BLaER1 (cell line): ENCODE measurements around the gene BMP7.
"Not testable (repeated sequence)": the region's sequence is repeated elsewhere in the genome, so short reads cannot be mapped to it uniquely, and the experiment has no call there.

Experiments
- H3K27ac ChIP-seq: shearing (Covaris generic); formaldehyde crosslinking; 2 replicates; pipeline ENCODE4 v1.8.1; 2022
- H3K27me3 ChIP-seq: shearing (Covaris generic); formaldehyde crosslinking; 2 replicates; pipeline ENCODE4 v1.8.1; 2022
- H3K36me3 ChIP-seq: shearing (Covaris generic); formaldehyde crosslinking; 2 replicates; pipeline ENCODE4 v1.8.1; 2022
- H3K4me1 ChIP-seq: shearing (Covaris generic); formaldehyde crosslinking; 2 replicates; pipeline ENCODE4 v1.8.1; 2022
- H3K4me2 ChIP-seq: shearing (Covaris generic); formaldehyde crosslinking; 2 replicates; pipeline ENCODE4 v1.8.1; 2022
- H3K4me3 ChIP-seq: shearing (Covaris generic); formaldehyde crosslinking; 2 replicates; pipeline ENCODE4 v1.8.1; 2022
- H3K9ac ChIP-seq: shearing (Covaris generic); formaldehyde crosslinking; 2 replicates; pipeline ENCODE4 v1.8.1; 2022
- H3K9me3 ChIP-seq: shearing (Covaris generic); formaldehyde crosslinking; 2 replicates; pipeline ENCODE4 v1.8.1; 2022
- H4K20me1 ChIP-seq: shearing (Covaris generic); formaldehyde crosslinking; 2 replicates; pipeline ENCODE4 v1.8.1; 2022
- Cebpa-rat ChIP-seq: shearing (Covaris generic); IDR thresholded peaks from 2 replicates; pipeline ENCODE4 v1.8.1; 2022

BMP7 gene

DNA sequence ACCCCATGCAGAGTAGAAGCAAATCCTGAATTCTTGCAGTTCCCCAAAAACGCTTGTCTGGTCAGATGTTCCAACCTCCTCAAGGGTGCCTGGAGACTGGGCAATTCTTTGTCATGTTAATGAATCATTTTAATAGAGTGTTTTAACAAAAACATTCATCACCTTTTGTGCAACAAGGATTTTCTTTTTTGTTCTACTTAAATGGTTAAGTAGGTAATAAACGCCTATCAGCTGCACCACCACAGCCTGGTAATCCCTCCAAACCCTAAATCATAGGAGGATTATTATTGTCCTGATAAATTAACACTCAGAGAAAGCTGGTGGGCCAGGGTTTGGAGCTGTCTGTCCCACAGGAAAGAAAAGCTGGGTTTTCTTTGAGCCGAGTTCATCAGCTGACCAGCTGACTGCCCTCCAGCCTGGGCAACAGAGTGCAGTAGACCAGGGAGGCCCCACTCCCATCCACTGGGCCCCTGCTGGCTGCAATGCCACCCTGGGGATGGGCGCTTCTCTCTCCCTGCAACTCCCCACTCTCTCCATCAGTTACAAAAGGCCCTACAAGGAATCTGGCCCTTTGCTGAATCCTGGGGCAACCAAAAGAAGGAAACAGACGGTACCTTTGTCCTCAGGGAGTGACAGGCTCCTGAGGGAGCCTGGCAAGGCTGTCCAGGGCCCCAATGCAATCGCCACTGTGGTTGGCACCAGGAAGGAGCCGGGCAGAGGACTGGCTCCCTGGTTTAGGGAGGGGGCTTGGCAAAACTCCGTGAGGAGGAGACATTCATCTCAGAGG, 23.1 kb upstream of the BMP7 start:
- H3K9ac ChIP-seq, result no peak overlapping the region
- no peak overlapping the region for H3K4me2 ChIP-seq
- no peak for TF ChIP-seq Cebpa-rat
- peaks cover 26% of the 10 kb centered on the region for H3K4me1 ChIP-seq
- H3K4me3 ChIP-seq, result no peak overlapping the region
- H3K36me3 ChIP-seq, result no peaks in the 10 kb centered on the region
- H3K27me3 ChIP-seq, result no peaks in the 10 kb centered on the region
- H3K27ac ChIP-seq, result no peak overlapping the region
- no peaks in the 10 kb centered on the region for H3K9me3 ChIP-seq
- no peaks in the 10 kb centered on the region for H4K20me1 ChIP-seq

DNA sequence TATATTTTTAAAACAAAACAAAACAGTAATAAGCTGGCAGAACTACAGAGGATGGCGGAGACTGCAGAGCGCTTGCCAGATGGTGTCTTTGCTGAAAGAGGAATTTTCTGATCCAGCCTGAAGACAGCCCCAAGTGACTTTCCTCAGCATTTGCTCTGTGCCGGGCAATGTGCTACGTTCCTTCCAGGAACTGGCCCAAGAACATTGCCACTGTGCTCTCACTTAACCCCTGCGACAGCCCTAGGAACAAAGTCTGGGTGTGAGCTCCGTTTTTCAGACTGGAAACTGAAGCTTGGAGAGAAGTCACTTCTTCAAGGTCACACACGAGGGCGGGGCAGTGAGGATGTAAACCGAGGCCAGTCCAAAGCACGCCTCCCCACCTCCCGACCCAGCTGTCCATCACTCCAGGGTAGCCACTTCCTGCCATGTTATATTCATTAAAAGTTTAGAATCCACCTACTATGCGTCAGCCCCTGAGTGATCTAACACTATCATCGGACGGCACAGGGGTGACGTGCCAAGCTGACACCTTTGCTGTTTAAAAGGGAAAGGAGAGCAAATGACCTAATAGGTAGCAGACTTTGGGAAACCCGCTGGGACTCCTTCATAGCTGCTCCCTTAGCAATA, 22.3 kb upstream of the BMP7 start:
- TF ChIP-seq Cebpa-rat, result no peak
- Histone ChIP-seq H3K4me3 (no peak overlapping the region), H3K4me2 (no peak overlapping the region), H3K4me1 (peaks cover 34% of the 10 kb centered on the region), H4K20me1 (no peaks in the 10 kb centered on the region), H3K9ac (no peak overlapping the region), H3K9me3 (no peaks in the 10 kb centered on the region), H3K27ac (no peak overlapping the region), H3K27me3 (no peaks in the 10 kb centered on the region), H3K36me3 (no peaks in the 10 kb centered on the region)

DNA sequence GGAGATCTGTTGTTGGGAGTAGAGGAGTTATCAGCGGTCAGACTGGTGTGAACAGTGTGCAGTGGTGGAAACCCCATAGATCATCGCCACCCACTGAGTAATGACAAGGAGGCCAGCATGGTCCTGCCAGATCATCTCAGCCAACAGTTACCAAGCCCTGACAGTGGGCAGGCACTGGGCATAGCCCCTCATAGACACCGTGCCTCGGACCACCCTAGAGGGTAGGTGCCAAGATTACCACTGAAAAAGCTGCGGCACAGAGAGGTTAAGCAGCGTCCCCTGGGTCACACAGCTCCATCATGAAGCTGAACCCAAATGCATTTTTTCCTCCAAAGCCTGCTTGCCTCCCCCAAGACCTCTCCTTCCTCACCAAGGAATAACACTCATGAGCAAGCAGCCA, 21.5 kb upstream of the BMP7 start:
- Histone ChIP-seq H3K4me1 (peaks cover 43% of the 10 kb centered on the region), H3K4me3 (no peak overlapping the region), H3K4me2 (no peak overlapping the region), H3K9ac (no peak overlapping the region), H3K9me3 (no peaks in the 10 kb centered on the region), H3K36me3 (no peaks in the 10 kb centered on the region), H3K27me3 (no peaks in the 10 kb centered on the region), H4K20me1 (no peaks in the 10 kb centered on the region), H3K27ac (no peak overlapping the region)
- TF ChIP-seq Cebpa-rat, result no peak

DNA sequence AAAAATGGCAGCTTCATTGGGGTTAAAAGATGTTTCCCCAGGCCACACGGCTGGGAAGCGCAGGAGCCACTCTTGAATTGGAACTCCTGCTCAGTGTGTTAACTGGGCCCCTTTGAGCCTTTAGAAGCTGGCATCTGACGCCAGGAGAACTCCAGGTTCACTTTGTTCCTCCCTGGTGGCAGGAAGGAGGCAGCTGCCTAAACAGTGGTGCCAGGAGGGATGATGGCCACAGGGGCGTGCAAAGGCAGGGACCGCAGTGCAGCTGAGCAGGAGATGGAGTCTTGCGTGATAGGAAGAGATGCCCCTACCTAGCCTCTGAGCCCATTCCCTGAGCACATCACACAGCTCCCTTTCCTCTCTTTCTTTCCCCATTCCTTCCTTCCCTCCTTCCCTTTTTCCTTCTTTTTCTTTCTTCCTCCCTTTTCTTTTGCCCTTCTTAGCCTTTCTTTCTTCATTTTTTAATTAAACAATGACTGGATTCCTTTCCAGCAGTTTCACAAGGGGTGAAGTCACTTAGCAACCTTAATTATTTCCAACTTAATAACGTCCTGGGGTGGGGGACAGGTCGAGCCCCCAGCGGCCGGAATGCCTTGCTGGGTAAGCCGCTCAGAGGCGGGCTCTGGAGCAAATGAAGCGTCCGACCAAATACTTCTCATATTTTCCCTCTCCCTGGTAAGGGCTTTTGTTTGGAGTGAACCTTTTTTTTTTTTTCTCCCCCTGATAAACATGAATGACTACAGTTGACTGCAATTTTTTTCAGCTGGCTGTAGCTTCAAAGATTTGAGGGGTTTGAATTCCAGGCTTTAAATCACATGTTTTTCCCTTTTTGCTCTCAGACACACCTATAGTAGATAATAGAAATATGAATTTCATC, 20.8 kb upstream of the BMP7 start:
- H4K20me1 ChIP-seq, result no peaks in the 10 kb centered on the region
- H3K9me3 ChIP-seq, result no peaks in the 10 kb centered on the region
- H3K27me3 ChIP-seq, result no peaks in the 10 kb centered on the region
- no peak overlapping the region for H3K27ac ChIP-seq
- TF ChIP-seq Cebpa-rat, result no peak
- H3K9ac ChIP-seq, result no peak overlapping the region
- H3K4me3 ChIP-seq, result no peak overlapping the region
- H3K4me2 ChIP-seq, result no peak overlapping the region
- H3K36me3 ChIP-seq, result no peaks in the 10 kb centered on the region
- peaks cover 45% of the 10 kb centered on the region for H3K4me1 ChIP-seq

DNA sequence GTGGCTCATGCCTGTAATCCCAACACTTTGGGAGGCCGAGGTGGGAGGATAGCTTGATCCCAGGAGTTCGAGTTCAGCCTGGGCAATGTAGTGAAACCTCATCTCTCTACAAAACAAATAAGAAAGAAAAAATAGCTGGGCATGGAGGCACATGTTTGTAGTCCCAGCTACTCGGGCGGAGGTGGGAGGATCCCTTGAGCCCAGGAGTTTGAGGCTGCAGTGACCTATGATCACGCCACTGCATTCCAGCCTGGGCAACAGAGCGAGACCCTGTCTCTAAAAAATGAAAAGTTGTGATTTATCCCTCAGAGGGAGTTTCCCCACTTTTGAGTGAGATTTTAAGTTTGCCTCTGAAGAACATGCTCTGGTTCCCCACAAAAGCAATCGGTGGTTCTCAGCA, 17.4 kb upstream of the BMP7 start:
- H3K27ac ChIP-seq, result no peak overlapping the region
- no peak overlapping the region for H3K9ac ChIP-seq
- H4K20me1 ChIP-seq, result no peaks in the 10 kb centered on the region
- H3K27me3 ChIP-seq, result no peaks in the 10 kb centered on the region
- H3K36me3 ChIP-seq, result no peaks in the 10 kb centered on the region
- no peaks in the 10 kb centered on the region for H3K9me3 ChIP-seq
- no peak for TF ChIP-seq Cebpa-rat
- H3K4me2 ChIP-seq, result peak overlapping the region; percentile 52
- H3K4me3 ChIP-seq, result no peak overlapping the region
- H3K4me1 ChIP-seq, result peaks cover 37% of the 10 kb centered on the region

DNA sequence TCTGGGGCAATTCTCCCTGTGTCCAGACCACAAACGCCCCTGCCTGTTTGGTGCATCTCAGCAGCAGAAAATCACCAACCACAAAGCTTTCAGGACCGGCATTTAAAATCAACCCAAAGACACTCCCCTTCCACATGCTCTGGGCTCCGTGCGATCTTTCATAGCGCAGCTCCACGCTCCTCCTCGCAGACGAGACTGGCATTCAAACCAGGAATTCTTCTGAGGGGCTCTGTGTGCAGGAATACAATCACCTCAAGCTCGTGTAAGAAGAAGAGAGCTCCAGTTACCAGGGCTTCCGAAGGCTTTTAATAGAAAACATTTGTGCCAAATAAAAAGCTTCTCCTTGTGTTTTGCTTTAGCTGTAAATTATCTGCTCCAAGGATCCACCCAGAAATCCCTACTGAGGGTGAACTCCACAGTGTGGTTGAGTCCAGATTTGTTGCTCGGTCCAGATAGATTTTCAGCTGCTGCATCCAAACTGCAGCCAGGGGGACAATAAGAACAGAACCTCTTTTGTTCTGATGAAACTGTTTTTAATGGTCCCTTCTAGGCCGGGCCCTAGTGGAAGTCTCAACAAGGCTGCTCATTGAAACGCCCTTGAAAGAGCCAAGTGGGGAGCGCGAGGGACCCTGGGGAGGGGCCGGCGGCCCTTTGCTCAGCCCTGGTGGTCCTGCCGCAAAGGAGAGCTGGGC, 16.4 kb upstream of the BMP7 start:
- peaks cover 37% of the 10 kb centered on the region for H3K4me1 ChIP-seq
- peak overlapping the region; percentile 52 for H3K4me2 ChIP-seq
- H3K27ac ChIP-seq, result no peak overlapping the region
- H3K27me3 ChIP-seq, result no peaks in the 10 kb centered on the region
- H3K4me3 ChIP-seq, result no peak overlapping the region
- no peaks in the 10 kb centered on the region for H3K9me3 ChIP-seq
- no peak overlapping the region for H3K9ac ChIP-seq
- no peak for TF ChIP-seq Cebpa-rat
- no peaks in the 10 kb centered on the region for H3K36me3 ChIP-seq
- H4K20me1 ChIP-seq, result no peaks in the 10 kb centered on the region

DNA sequence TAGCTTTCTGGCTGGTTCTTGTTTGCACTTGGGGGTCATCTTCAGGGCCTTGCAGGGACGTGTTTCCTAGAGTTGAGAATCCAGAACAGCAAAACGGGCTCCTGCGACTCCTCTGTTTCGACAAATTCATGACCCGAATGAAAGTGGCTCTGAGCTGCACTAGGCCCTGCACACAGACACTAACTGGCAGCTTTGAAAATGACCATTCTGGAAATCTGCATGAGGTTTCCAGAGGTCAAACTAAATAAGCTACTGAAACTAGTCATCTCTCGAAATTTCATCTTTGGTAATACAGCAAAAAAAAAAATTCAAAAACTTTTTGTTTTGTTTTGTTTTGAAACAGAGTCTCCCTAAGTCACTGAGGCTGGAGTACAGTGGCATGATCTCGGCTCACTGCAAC, 15.5 kb upstream of the BMP7 start:
- Histone ChIP-seq H3K27me3 (no peaks in the 10 kb centered on the region), H3K9ac (no peak overlapping the region), H4K20me1 (no peaks in the 10 kb centered on the region), H3K4me2 (no peak overlapping the region), H3K9me3 (no peaks in the 10 kb centered on the region), H3K4me3 (no peak overlapping the region), H3K27ac (no peak overlapping the region), H3K4me1 (peaks cover 37% of the 10 kb centered on the region), H3K36me3 (no peaks in the 10 kb centered on the region)
- TF ChIP-seq Cebpa-rat, result no peak

DNA sequence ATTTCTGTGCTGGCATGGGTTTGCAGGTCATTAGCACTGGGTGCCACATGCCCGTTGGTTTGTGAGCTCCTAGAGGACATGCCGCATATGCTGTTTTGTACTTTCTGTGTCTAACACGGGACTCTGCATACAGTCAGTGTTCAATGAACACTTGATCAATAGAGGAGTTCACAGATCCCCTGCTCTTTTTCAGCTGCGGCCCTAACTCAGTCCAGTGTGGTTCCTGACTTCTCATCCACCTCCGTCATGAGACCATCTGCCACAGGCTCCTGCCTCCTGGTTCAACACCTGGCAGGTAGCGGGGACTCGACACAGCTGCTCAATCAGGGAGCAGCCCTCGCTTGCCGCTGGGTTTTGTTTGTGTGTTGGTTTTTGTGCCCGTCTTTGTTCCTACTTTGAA, 13.8 kb upstream of the BMP7 start:
- H3K27ac ChIP-seq, result no peak overlapping the region
- H3K4me2 ChIP-seq, result no peak overlapping the region
- no peaks in the 10 kb centered on the region for H3K36me3 ChIP-seq
- H3K4me3 ChIP-seq, result no peak overlapping the region
- H4K20me1 ChIP-seq, result no peaks in the 10 kb centered on the region
- no peaks in the 10 kb centered on the region for H3K9me3 ChIP-seq
- no peak overlapping the region for H3K9ac ChIP-seq
- H3K4me1 ChIP-seq, result peaks cover 30% of the 10 kb centered on the region
- no peak for TF ChIP-seq Cebpa-rat
- H3K27me3 ChIP-seq, result no peaks in the 10 kb centered on the region

DNA sequence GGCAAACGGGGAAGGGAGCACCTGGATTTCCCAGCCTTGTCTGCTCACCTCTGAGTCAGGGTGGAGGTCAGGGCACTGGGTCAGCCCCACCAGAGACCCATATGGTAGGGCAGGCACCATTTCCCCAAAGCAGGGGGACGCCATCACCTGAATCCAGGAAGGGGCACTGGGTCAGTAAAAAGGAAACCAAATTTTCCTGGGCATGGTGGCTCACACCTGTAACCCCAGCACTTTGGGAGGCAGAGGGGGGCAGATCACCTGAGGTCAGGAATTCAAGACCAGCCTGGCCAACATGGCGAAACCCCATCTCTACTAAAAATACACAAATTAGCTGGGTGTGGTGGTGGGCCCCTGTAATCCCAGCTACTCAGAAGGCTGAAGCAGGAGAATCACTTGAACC, 13.1 kb upstream of the BMP7 start:
- H3K4me1 ChIP-seq, result peaks cover 23% of the 10 kb centered on the region
- H3K27me3 ChIP-seq, H3K27ac ChIP-seq, H3K4me3 ChIP-seq, H3K36me3 ChIP-seq, H3K9me3 ChIP-seq, H3K9ac ChIP-seq, H4K20me1 ChIP-seq, H3K4me2 ChIP-seq: not testable (repeated sequence)

DNA sequence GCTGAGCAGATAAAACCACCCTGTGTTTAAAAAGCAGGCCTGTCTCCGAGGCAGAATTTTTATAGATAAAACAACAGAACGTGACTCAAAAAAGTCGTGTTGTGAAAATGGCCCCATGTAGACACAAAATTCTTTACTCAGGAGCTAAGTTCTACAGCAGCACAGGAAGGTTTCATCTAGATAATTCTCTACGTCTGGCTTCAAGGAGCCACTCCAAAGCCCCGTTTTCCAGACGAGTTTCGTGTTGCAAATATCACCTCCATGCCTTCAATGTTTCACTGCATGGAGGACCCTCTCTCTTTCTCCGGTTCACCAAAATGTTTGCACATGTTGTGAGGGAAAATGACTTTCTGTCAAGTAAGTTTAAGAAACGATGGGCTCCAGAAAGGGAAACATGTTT, 12.0 kb upstream of the BMP7 start:
- Histone ChIP-seq H3K27me3 (no peaks in the 10 kb centered on the region), H3K9ac (no peak overlapping the region), H3K36me3 (no peaks in the 10 kb centered on the region), H3K4me2 (no peak overlapping the region), H3K4me1 (peaks cover 12% of the 10 kb centered on the region), H3K4me3 (no peak overlapping the region), H3K9me3 (no peaks in the 10 kb centered on the region), H4K20me1 (no peaks in the 10 kb centered on the region), H3K27ac (no peak overlapping the region)
- TF ChIP-seq Cebpa-rat, result no peak
